ENCODE results near the gene NACC1. TPM values are rescaled to one million over a fixed set of nuclear protein-coding genes. Genes with fewer than 3 reads are reported as not detected.

NACC1 gene
- total and polyA plus RNA-seq, 2 experiments from 2014 or later, result 12.4 to 260 TPM

- H3K79me2 ChIP-seq (replicated peaks; ENCODE audit: insufficient read depth), result peaks cover 26% of the 10 kb centered on the region
- no peaks in the 10 kb centered on the region for H3K27me3 ChIP-seq (ENCODE audit: insufficient read depth)
- TF ChIP-seq POLR2AphosphoS5 (IDR thresholded peaks at IDR 0.05; ENCODE audit: low read depth), result no peak
- no peak for TF ChIP-seq EZH2phosphoT487 (IDR thresholded peaks at IDR 0.05; ENCODE audit: unreplicated experiment)
- TF ChIP-seq CREB1 (CRISPR knock-in tag; IDR thresholded peaks at IDR 0.05; ENCODE audit: low read depth), result no peak
- no peak for TF ChIP-seq ZNF462 (CRISPR knock-in tag; IDR thresholded peaks at IDR 0.05)
- TF ChIP-seq CTCF (conservative IDR thresholded peaks at IDR 0.05; ENCODE audit: low read depth in 2 of 2), result no peak
- no peak for TF ChIP-seq JUNB (IDR thresholded peaks at IDR 0.05; ENCODE audit: unreplicated experiment)
- no peak for TF ChIP-seq STAT1 (IDR thresholded peaks at IDR 0.05; ENCODE audit: unreplicated experiment)
- no peak for TF ChIP-seq ZNF114 (CRISPR knock-in tag; IDR thresholded peaks at IDR 0.05)
- TF ChIP-seq ZNF331 (CRISPR knock-in tag; IDR thresholded peaks at IDR 0.05; ENCODE audit: low read depth), result no peak
- no peak for TF ChIP-seq ETS1 (IDR thresholded peaks at IDR 0.05)
- no peak for TF ChIP-seq REST (IDR thresholded peaks at IDR 0.05; ENCODE audit: unreplicated experiment)
- TF ChIP-seq EZH2 (IDR thresholded peaks at IDR 0.05; ENCODE audit: low read depth, unreplicated experiment), result no peak
- no peak for TF ChIP-seq NANOG (IDR thresholded peaks at IDR 0.05; ENCODE audit: borderline replicate concordance)
- H3K27ac Mint-ChIP-seq, result no peak overlapping the region; the same call in 1 of the 2 replicates
- ATAC-seq (no peak), DNase-seq (ENCODE audit: low spot score) (no peak)
- H3K36me3 ChIP-seq (ENCODE audit: insufficient read depth), result peaks cover 5% of the 10 kb centered on the region; the same call in 1 of the 2 replicates
- no peaks in the 10 kb centered on the region for H3K9me2 ChIP-seq (ENCODE audit: insufficient read depth)
- H4K20me1 ChIP-seq (replicated peaks; ENCODE audit: insufficient read depth), result peaks cover 28% of the 10 kb centered on the region
- peaks cover 59% of the 10 kb centered on the region for H3K36me3 Mint-ChIP-seq (ENCODE audit: low read depth)
- no peak overlapping the region for H3K4me2 ChIP-seq
- H3K4me3 ChIP-seq, result no peak overlapping the region
- no peak overlapping the region for H3K27ac ChIP-seq (ENCODE audit: low read depth)
- peaks cover 19% of the 10 kb centered on the region for H3K27me3 Mint-ChIP-seq (ENCODE audit: insufficient read depth, low read depth, poor library complexity)
- H3K4me1 ChIP-seq (ENCODE audit: insufficient read depth), result no peaks in the 10 kb centered on the region
- no peak overlapping the region for H2AFZ ChIP-seq
- no peak overlapping the region for H3K4me3 Mint-ChIP-seq
- H3K9me3 Mint-ChIP-seq, result no peaks in the 10 kb centered on the region
- H3F3A ChIP-seq (replicated peaks; ENCODE audit: low read depth), result no peaks in the 10 kb centered on the region
- H3K4me1 Mint-ChIP-seq, result peaks cover 16% of the 10 kb centered on the region
Measured at GRCh38 chr19:13137290-13137794, 19.3 kb downstream of the NACC1 start.

All from GM23338 (cell line).